ENCODE results near the gene OMA1.

OMA1 gene

DNA sequence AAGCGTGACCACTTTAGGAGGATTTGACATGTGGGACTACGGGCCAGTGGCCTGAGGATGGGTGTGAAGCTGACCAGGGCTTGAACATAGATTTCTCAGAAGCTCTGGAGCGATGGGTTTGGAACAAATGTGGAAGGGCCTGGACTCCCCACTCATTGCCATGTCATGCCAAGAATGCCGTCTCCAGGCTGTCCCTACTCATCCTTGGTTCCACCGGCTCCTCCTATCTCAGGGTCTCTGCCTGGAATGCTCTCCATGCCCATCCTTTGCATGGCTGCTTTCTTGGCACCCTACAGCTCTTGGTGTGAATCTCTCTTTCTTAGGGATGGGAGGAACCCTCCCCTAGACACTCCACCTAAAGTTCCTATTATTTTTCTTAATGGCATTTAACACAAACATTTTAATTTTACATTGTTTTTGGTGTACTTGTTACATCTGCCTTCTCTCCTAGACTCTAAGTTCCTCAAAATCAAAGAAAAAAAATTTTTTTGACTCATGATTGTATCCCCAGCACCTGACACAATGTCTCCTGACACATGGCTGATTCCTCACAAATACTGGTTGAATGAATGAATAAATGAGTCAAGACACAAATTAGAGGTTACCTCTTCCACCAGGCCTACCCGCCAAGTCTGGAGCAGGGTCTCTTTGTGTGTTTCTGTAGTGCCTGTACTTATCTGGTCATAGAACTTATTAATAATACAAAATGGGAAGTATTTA, 114.5 kb downstream of the OMA1 start:
- no peak for TF ChIP-seq EZH2 (IDR thresholded peaks at IDR 0.05; ENCODE audit: borderline replicate concordance, low read length)
- TF ChIP-seq, protein P1, sequence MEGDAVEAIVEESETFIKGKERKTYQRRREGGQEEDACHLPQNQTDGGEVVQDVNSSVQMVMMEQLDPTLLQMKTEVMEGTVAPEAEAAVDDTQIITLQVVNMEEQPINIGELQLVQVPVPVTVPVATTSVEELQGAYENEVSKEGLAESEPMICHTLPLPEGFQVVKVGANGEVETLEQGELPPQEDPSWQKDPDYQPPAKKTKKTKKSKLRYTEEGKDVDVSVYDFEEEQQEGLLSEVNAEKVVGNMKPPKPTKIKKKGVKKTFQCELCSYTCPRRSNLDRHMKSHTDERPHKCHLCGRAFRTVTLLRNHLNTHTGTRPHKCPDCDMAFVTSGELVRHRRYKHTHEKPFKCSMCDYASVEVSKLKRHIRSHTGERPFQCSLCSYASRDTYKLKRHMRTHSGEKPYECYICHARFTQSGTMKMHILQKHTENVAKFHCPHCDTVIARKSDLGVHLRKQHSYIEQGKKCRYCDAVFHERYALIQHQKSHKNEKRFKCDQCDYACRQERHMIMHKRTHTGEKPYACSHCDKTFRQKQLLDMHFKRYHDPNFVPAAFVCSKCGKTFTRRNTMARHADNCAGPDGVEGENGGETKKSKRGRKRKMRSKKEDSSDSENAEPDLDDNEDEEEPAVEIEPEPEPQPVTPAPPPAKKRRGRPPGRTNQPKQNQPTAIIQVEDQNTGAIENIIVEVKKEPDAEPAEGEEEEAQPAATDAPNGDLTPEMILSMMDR (IDR thresholded peaks at IDR 0.05; ENCODE audit: low read length): no peak
- H3K9me3 ChIP-seq (ENCODE audit: low read length): no peaks in the 10 kb centered on the region
- H2AFZ ChIP-seq (ENCODE audit: low read length): no peak overlapping the region
- no peaks in the 10 kb centered on the region for H3K27me3 ChIP-seq (ENCODE audit: insufficient read depth, low read length)
- no peak overlapping the region for H3K27ac ChIP-seq (ENCODE audit: low read depth, low read length, poor library complexity, severe bottlenecking)
- no peak overlapping the region for H3K4me2 ChIP-seq (ENCODE audit: low read length)
- no peak overlapping the region for H3K9ac ChIP-seq (ENCODE audit: low read length)
- no peaks in the 10 kb centered on the region for H3K4me1 ChIP-seq (ENCODE audit: insufficient read depth, low read length, severe bottlenecking)
- no peaks in the 10 kb centered on the region for H3F3A ChIP-seq (ENCODE audit: insufficient read depth, low read length)
- no peaks in the 10 kb centered on the region for H3K36me3 ChIP-seq (ENCODE audit: insufficient read depth, low read length)
- no peaks in the 10 kb centered on the region for H4K20me1 ChIP-seq (ENCODE audit: insufficient read depth, low read length)
- no peaks in the 10 kb centered on the region for H3K79me2 ChIP-seq (ENCODE audit: insufficient read depth, low read length)
- H3K4me3 ChIP-seq (ENCODE audit: low read depth, low read length, poor library complexity, severe bottlenecking): no peak overlapping the region
- no peaks in the 10 kb centered on the region for H3K9me2 ChIP-seq (ENCODE audit: low read depth, low read length)
